WTC11 (cell line): Measurements from ENCODE around the gene TNFRSF11A. TPM values are rescaled to one million over a fixed set of nuclear protein-coding genes. Genes with fewer than 3 reads are reported as not detected.

ENCODE experiments used
- ATAC-seq: fragments of 200-7000 bp; cut with Tn5 transposase; 2 replicates; pipeline ENCODE4 v1.10.0; 2021; ENCODE audit warnings: mild to moderate bottlenecking, moderate library complexity
- CTCF ChIA-PET: fragments of 300-600 bp; sonication (Branson Sonifier 250); formaldehyde crosslinking; loops from one replicate; lab custom pipeline; 2021; ENCODE audit warnings: antibody characterized with exemption; lab: Charles Lee
- POLR2A ChIA-PET: fragments of 350-600 bp; sonication (Branson Sonifier 250); formaldehyde crosslinking; loops from one replicate; lab custom pipeline; 2021; ENCODE audit warnings: antibody characterized with exemption; lab: Charles Lee
- DNase-seq: peaks from one replicate; pipeline ENCODE4 v3.0.0; 2021; ENCODE audit warnings: low spot score
- H3K27ac Mint-ChIP-seq: 2 replicates; pipeline ENCODE4 v1.8.0; 2021; ENCODE audit warnings: mixed read lengths
- H3K27me3 Mint-ChIP-seq: 2 replicates; pipeline ENCODE4 v1.8.0; 2021; ENCODE audit warnings: low read depth, mild to moderate bottlenecking, moderate library complexity, mixed read lengths
- H3K36me3 Mint-ChIP-seq: 2 replicates; pipeline ENCODE4 v1.8.0; 2021; ENCODE audit warnings: mixed read lengths
- H3K4me1 Mint-ChIP-seq: 2 replicates; pipeline ENCODE4 v1.8.0; 2022; ENCODE audit warnings: mixed read lengths
- H3K4me3 Mint-ChIP-seq: 2 replicates; pipeline ENCODE4 v1.8.0; 2021; ENCODE audit warnings: mild to moderate bottlenecking, moderate library complexity, mixed read lengths
- H3K9me3 Mint-ChIP-seq: 2 replicates; pipeline ENCODE4 v1.8.0; 2021; ENCODE audit warnings: mixed read lengths
- E2F1 ChIP-seq: sonication (generic); formaldehyde crosslinking; IDR thresholded peaks from 2 replicates; pipeline ENCODE4 v1.8.0; 2022; ENCODE audit warnings: mild to moderate bottlenecking, missing genetic modification reagents
- ELF4 ChIP-seq: sonication (generic); formaldehyde crosslinking; IDR thresholded peaks from 2 replicates; pipeline ENCODE4 v1.8.1; 2022; ENCODE audit warnings: low read depth, mild to moderate bottlenecking, moderate library complexity, missing genetic modification reagents
- EMX1 ChIP-seq: fragments of 250-450 bp; sonication (Bioruptor Pico); IDR thresholded peaks from 2 replicates; pipeline ENCODE4 v1.8.0; 2021; ENCODE audit warnings: mild to moderate bottlenecking
- FOXK1 ChIP-seq: sonication (generic); formaldehyde crosslinking; IDR thresholded peaks from 2 replicates; pipeline ENCODE4 v1.8.0; 2022; ENCODE audit warnings: mild to moderate bottlenecking, moderate library complexity, missing genetic modification reagents
- GTF2I ChIP-seq: fragments of 250-450 bp; sonication (Bioruptor Pico); conservative IDR thresholded peaks from 2 replicates; pipeline ENCODE4 v1.4.0; 2021; ENCODE audit warnings: mild to moderate bottlenecking
- JAZF1 ChIP-seq: fragments of 250-450 bp; sonication (Bioruptor Pico); IDR thresholded peaks from 2 replicates; pipeline ENCODE4 v1.9.0; 2021; ENCODE audit warnings: moderate library complexity, mild to moderate bottlenecking, inconsistent platforms
- JUN ChIP-seq: sonication (generic); formaldehyde crosslinking; IDR thresholded peaks from 2 replicates; pipeline ENCODE4 v1.8.0; 2023; ENCODE audit warnings: mild to moderate bottlenecking, missing genetic modification reagents
- MAX ChIP-seq: sonication (generic); formaldehyde crosslinking; IDR thresholded peaks from 2 replicates; pipeline ENCODE4 v1.8.0; 2022; ENCODE audit warnings: mild to moderate bottlenecking, missing genetic modification reagents
- MLX ChIP-seq: sonication (generic); formaldehyde crosslinking; IDR thresholded peaks from 2 replicates; pipeline ENCODE4 v1.8.1; 2023; ENCODE audit warnings: mild to moderate bottlenecking, missing genetic modification reagents, moderate library complexity
- MYBL2 ChIP-seq: sonication (generic); formaldehyde crosslinking; IDR thresholded peaks from 2 replicates; pipeline ENCODE4 v1.8.1; 2023; ENCODE audit warnings: mild to moderate bottlenecking, moderate library complexity, missing genetic modification reagents
- NR2C2 ChIP-seq: sonication (generic); formaldehyde crosslinking; IDR thresholded peaks from 2 replicates; pipeline ENCODE4 v1.8.0; 2022; ENCODE audit warnings: mild to moderate bottlenecking, missing genetic modification reagents
- OVOL2 ChIP-seq: fragments of 250-450 bp; sonication (Bioruptor Pico); IDR thresholded peaks from 2 replicates; pipeline ENCODE4 v1.9.0; 2021; ENCODE audit warnings: mild to moderate bottlenecking, borderline replicate concordance
- SP1 ChIP-seq: sonication (generic); formaldehyde crosslinking; conservative IDR thresholded peaks from 2 replicates; pipeline ENCODE4 v1.8.1; 2022; ENCODE audit warnings: missing genetic modification reagents
- TCF7 ChIP-seq: sonication (generic); formaldehyde crosslinking; IDR thresholded peaks from 2 replicates; pipeline ENCODE4 v1.8.0; 2022; ENCODE audit warnings: mild to moderate bottlenecking, low read depth, missing genetic modification reagents, moderate library complexity
- TEAD1 ChIP-seq: sonication (generic); formaldehyde crosslinking; IDR thresholded peaks from 2 replicates; pipeline ENCODE4 v1.8.0; 2022; ENCODE audit warnings: mild to moderate bottlenecking, missing genetic modification reagents
- TEAD4 ChIP-seq: sonication (generic); formaldehyde crosslinking; IDR thresholded peaks from 2 replicates; pipeline ENCODE4 v1.8.0; 2022; ENCODE audit warnings: mild to moderate bottlenecking, missing genetic modification reagents
- USF1 ChIP-seq: sonication (generic); formaldehyde crosslinking; IDR thresholded peaks from 2 replicates; pipeline ENCODE4 v1.8.0; 2022; ENCODE audit warnings: mild to moderate bottlenecking, missing genetic modification reagents
- ZMAT4 ChIP-seq: fragments of 250-450 bp; sonication (Bioruptor Pico); IDR thresholded peaks from 2 replicates; pipeline ENCODE4 v1.9.0; 2021; ENCODE audit warnings: mild to moderate bottlenecking
- ZNF263 ChIP-seq: sonication (generic); formaldehyde crosslinking; IDR thresholded peaks from 2 replicates; pipeline ENCODE4 v1.8.1; 2022; ENCODE audit warnings: low read depth, mild to moderate bottlenecking, moderate library complexity, missing genetic modification reagents
- ZNF416 ChIP-seq: fragments of 250-450 bp; sonication (Bioruptor Pico); IDR thresholded peaks from 2 replicates; pipeline ENCODE4 v1.9.0; 2021; ENCODE audit warnings: mild to moderate bottlenecking, inconsistent platforms
- ZNF423 ChIP-seq: fragments of 250-450 bp; sonication (Bioruptor Pico); IDR thresholded peaks from 2 replicates; pipeline ENCODE4 v2.1.2; 2022; ENCODE audit warnings: mild to moderate bottlenecking, moderate library complexity
- ZNF512 ChIP-seq: sonication (generic); formaldehyde crosslinking; IDR thresholded peaks from 2 replicates; pipeline ENCODE4 v1.8.1; 2022; ENCODE audit warnings: missing genetic modification reagents, borderline replicate concordance
- ZNF671 ChIP-seq: fragments of 250-450 bp; sonication (Bioruptor Pico); IDR thresholded peaks from 2 replicates; pipeline ENCODE4 v1.8.0; 2021; ENCODE audit warnings: mild to moderate bottlenecking
- total RNA-seq: library from RNA; stranded (reverse); gene quantifications from 3 replicates; pipeline ENCODE4 v1.2.3, GENCODE V29; 2021

Gene TNFRSF11A
- total RNA-seq, 1 experiment from 2014 or later: 4.9 TPM

GRCh38 chr18:62318228-62319180 is 6.6 kb upstream of the TNFRSF11A start:
- H3K36me3 Mint-ChIP-seq: no peaks in the 10 kb centered on the region

GRCh38 chr18:62321201-62321600 is 3.9 kb upstream of the TNFRSF11A start:
- DNase-seq: no peak
- H3K4me1 Mint-ChIP-seq: peaks cover 33% of the 10 kb centered on the region
- no peaks in the 10 kb centered on the region for H3K9me3 Mint-ChIP-seq
- ChIA-PET POLR2A (no interaction called here), CTCF (interaction anchor here (1.5 kb wide), 1 partner anchor 104 kb away, joined by 5 read pairs; no protein-coding TSS in a partner anchor)
- H3K27me3 Mint-ChIP-seq: peaks cover 33% of the 10 kb centered on the region
- no peak overlapping the region for H3K4me3 Mint-ChIP-seq
- no peak overlapping the region for H3K27ac Mint-ChIP-seq
- ATAC-seq: no peak
- H3K36me3 Mint-ChIP-seq: no peaks in the 10 kb centered on the region
- no peak for TF ChIP-seq NR2C2
- TF ChIP-seq MYBL2 (CRISPR knock-in tag): no peak
- no peak for TF ChIP-seq GTF2I (CRISPR knock-in tag)

More at GRCh38 chr18:62318228-62319180, 6.6 kb upstream of the TNFRSF11A start:
- Mint-ChIP-seq H3K4me3 (no peak overlapping the region), H3K9me3 (no peaks in the 10 kb centered on the region), H3K27ac (no peak overlapping the region), H3K4me1 (peaks cover 20% of the 10 kb centered on the region), H3K27me3 (peaks cover 14% of the 10 kb centered on the region)
- no peak for ATAC-seq
- ChIA-PET CTCF (no interaction called here), POLR2A (interaction anchor here (0.6 kb wide), 1 partner anchor 310 kb away, joined by 12 read pairs; no protein-coding TSS in a partner anchor)
- TF ChIP-seq SP1 (CRISPR knock-in tag) (no peak), MLX (CRISPR knock-in tag) (no peak), E2F1 (CRISPR knock-in tag) (no peak), TCF7 (CRISPR knock-in tag) (no peak), TEAD4 (CRISPR knock-in tag) (no peak), ZNF671 (CRISPR knock-in tag) (no peak), OVOL2 (CRISPR knock-in tag) (no peak), ZMAT4 (CRISPR knock-in tag) (no peak), JAZF1 (CRISPR knock-in tag) (no peak), TEAD1 (no peak)
- no peak for DNase-seq

- peaks cover 47% of the 10 kb centered on the region for H3K4me1 Mint-ChIP-seq
- TF ChIP-seq ZNF416 (CRISPR knock-in tag) (no peak), ZNF423 (CRISPR knock-in tag) (no peak), ELF4 (CRISPR knock-in tag) (no peak), ZNF263 (CRISPR knock-in tag) (no peak), ZNF512 (no peak), OVOL2 (CRISPR knock-in tag) (no peak), MAX (CRISPR knock-in tag) (no peak), GTF2I (CRISPR knock-in tag) (no peak), NR2C2 (no peak), TEAD1 (peak; percentile 34; the same call in 1 of the 2 replicates), JUN (CRISPR knock-in tag) (no peak), USF1 (CRISPR knock-in tag) (no peak), EMX1 (no peak), SP1 (CRISPR knock-in tag) (peak; percentile 69), FOXK1 (CRISPR knock-in tag) (peak; percentile 67; the same call in 1 of the 2 replicates)
Measured at GRCh38 chr18:62323483-62324180, 1.5 kb upstream of the TNFRSF11A start.

More at GRCh38 chr18:62323483-62324180, 1.5 kb upstream of the TNFRSF11A start:
- DNase-seq: no peak
- ChIA-PET CTCF (interaction anchor here (0.8 to 2.8 kb wide), 11 partner anchors 8 to 263 kb away, joined by 3 to 10 read pairs (median 7); partner anchors contain the start of gene ZCCHC2), POLR2A (no interaction called here)
- peaks cover 55% of the 10 kb centered on the region for H3K27me3 Mint-ChIP-seq
- H3K36me3 Mint-ChIP-seq: no peaks in the 10 kb centered on the region
- H3K27ac Mint-ChIP-seq: no peak overlapping the region
- peak; percentile 36 for ATAC-seq
- H3K9me3 Mint-ChIP-seq: no peaks in the 10 kb centered on the region
- H3K4me3 Mint-ChIP-seq: peak overlapping the region; percentile 72
